ENCODE results near the gene FABP3.

DNA sequence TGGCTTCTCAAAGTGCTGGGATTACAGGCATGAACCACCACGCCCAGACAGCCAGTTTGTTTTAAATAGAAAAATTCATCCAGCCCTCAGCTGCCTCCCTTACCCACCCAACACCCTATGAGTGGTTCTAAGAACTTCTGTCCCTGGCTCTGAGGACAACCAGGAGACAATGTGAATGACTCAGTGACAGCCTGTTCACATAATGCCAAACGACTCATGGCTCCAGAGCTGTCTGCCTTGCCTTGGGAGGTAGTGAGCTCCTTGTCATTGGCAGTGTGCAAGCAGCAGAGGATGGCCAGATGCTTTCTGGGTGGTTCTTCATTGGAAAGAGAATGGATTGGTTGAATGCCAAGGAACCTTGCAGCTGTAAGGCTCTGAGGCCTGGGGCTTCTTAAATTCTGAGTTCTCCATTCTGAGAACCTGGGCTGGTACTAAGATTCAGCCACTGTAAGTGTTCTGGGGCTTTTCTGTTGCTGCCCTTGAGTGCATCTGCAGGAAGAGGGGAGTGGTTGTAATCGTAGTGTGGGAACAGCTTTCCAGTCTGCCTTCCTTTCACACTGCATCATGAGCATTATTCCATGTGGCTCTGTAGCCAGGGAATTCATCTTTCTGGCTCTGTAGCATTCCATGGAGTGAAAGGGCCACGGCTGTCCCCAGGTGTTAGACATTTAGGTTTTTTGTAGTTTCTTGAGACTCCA is 45.9 kb upstream of the FABP3 start:
- TF ChIP-seq, protein P1, sequence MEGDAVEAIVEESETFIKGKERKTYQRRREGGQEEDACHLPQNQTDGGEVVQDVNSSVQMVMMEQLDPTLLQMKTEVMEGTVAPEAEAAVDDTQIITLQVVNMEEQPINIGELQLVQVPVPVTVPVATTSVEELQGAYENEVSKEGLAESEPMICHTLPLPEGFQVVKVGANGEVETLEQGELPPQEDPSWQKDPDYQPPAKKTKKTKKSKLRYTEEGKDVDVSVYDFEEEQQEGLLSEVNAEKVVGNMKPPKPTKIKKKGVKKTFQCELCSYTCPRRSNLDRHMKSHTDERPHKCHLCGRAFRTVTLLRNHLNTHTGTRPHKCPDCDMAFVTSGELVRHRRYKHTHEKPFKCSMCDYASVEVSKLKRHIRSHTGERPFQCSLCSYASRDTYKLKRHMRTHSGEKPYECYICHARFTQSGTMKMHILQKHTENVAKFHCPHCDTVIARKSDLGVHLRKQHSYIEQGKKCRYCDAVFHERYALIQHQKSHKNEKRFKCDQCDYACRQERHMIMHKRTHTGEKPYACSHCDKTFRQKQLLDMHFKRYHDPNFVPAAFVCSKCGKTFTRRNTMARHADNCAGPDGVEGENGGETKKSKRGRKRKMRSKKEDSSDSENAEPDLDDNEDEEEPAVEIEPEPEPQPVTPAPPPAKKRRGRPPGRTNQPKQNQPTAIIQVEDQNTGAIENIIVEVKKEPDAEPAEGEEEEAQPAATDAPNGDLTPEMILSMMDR (IDR thresholded peaks at IDR 0.05), result no peak
- no peak for TF ChIP-seq EZH2 (IDR thresholded peaks at IDR 0.05)
- TF ChIP-seq EZH2phosphoT487 (IDR thresholded peaks at IDR 0.05), result no peak
